AG04450 (cell line): Measurements from ENCODE around the gene LCP1. TPM values are rescaled to one million over a fixed set of nuclear protein-coding genes. Genes with fewer than 3 reads are reported as not detected.

ENCODE experiments used
- CTCF ChIA-PET: fragments of 300-600, 350-600 bp; formaldehyde crosslinking; extraction: SDS; loops from one replicate; lab custom pipeline; 2022; ENCODE audit warnings: antibody characterized with exemption, inconsistent platforms; lab: Charles Lee
- POLR2A ChIA-PET: fragments of 350-600 bp; formaldehyde crosslinking; extraction: SDS; loops from one replicate; lab custom pipeline; 2021; ENCODE audit warnings: antibody characterized with exemption, inconsistent platforms; lab: Yijun Ruan, JAX
- DNase-seq: peaks from one replicate; pipeline ENCODE4 v3.0.0-alpha.2; 2011; ENCODE audit warnings: low read depth, low spot score
- H3K27ac ChIP-seq: one replicate; pipeline ENCODE4 v1.5.1; 2012; ENCODE audit warnings: low read depth, low read length, control low read depth
- H3K27me3 ChIP-seq: one replicate; pipeline ENCODE4 v1.6.0; 2012; ENCODE audit warnings: low read length; ENCODE audit not compliant: control insufficient read depth, insufficient read depth
- H3K4me3 ChIP-seq: 2 replicates; pipeline ENCODE4 v1.5.1; 2011; ENCODE audit warnings: mild to moderate bottlenecking, low read depth, low read length, control low read depth
- H3K9me3 ChIP-seq: 2 replicates; pipeline ENCODE4 v1.5.1; 2012; ENCODE audit warnings: low read length; ENCODE audit not compliant: control insufficient read depth, insufficient read depth
- CTCF ChIP-seq: IDR thresholded peaks from 2 replicates; pipeline ENCODE4 v1.5.1; 2011; ENCODE audit warnings: low read depth, low read length, control low read depth, inconsistent platforms
- polyA plus RNA-seq: library from polyadenylated mRNA; depleted of rRNA; stranded (reverse); fragments of >200 nt; gene quantifications from 2 replicates; pipeline ENCODE4 v1.2.3, GENCODE V29; 2011

LCP1 gene
- polyA plus RNA-seq, 1 experiment: not detected

GRCh38 chr13:46131705-46132104 lies 50.3 kb downstream of the LCP1 start:
- Histone ChIP-seq H3K27ac (no peak overlapping the region), H3K4me3 (no peak overlapping the region), H3K27me3 (no peaks in the 10 kb centered on the region), H3K9me3 (no peaks in the 10 kb centered on the region)
- ChIA-PET POLR2A (no interaction called here), CTCF (no interaction called here)
- TF ChIP-seq CTCF: no peak
- DNase-seq: no peak

DNA sequence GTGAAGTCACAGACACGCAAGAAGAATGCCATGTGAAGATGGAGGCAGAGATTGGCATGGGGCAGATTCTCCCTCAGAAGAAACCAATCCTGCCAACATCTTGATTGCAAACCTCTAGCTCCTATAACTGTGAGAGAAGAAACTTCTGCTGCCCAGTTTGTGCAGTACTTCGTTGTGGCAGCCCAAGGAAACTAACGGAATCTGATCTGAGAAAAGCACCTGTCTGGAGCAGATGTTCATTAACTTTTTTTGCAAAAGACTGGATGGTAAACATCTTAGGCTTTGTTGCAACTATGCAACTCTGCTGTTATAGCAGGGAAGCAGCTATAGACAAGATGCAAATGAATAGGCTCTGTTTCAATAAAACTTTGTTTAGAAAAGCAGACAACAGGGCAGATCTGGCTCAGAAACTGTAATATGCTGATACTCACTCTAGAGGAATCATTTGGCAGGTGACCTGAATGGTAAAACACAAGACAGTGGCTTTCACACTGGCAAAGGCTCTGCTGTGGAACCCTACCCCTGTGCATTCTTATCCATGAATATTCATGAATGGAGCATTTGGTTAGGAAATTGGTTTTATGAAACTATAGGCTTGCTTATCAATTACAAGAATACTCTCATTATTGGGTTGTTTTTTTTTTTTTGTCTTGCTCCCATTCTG lies 51.9 kb downstream of the LCP1 start:
- H3K9me3 ChIP-seq: no peaks in the 10 kb centered on the region
- ChIA-PET CTCF (interaction anchor here (0.6 kb wide), 1 partner anchor 492 kb away, joined by 5 read pairs; no protein-coding TSS in a partner anchor), POLR2A (no interaction called here)
- TF ChIP-seq CTCF: no peak
- no peak for DNase-seq
- H3K27ac ChIP-seq: no peak overlapping the region
- H3K27me3 ChIP-seq: peaks cover 2% of the 10 kb centered on the region
- H3K4me3 ChIP-seq: no peak overlapping the region

GRCh38 chr13:46129124-46129523 lies 52.9 kb downstream of the LCP1 start:
- H3K9me3 ChIP-seq: no peaks in the 10 kb centered on the region
- H3K27me3 ChIP-seq: peaks cover 11% of the 10 kb centered on the region
- POLR2A ChIA-PET: no interaction called here
- no peak for TF ChIP-seq CTCF
- CTCF ChIA-PET: no interaction called here
- DNase-seq: no peak
- H3K4me3 ChIP-seq: no peak overlapping the region
- no peak overlapping the region for H3K27ac ChIP-seq

DNA sequence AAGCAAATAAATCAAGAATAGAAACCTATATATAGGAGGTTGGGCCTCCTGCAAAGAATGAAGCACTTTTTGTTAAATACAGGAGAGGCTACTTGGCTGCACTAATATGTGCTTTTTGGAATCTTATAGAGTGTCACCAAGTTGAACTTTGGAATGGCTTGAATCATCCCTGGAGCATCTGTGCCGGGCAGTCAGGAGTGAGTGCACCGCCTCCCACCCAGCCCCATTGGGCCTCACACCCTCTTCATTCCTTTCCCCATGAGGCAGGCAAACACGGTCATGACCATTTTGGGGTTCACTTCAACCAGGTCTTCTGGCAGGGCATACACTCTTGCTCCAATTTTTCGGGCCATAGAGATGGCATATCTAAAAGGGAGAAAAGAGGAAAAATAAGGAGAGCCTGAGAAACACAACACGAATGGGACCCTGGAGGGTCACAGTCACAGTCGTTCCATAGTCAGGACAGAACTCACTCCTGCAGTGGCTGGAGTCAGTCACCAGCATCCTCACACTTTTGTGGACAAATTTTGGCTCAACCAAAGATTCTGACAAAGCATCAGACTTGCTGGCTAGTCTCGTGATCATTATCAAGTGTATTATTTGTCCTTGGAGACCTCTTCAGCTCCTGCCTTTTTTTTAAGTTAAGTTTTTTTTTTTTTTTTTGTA lies 54.5 kb downstream of the LCP1 start:
- no peaks in the 10 kb centered on the region for H3K9me3 ChIP-seq
- no peak for DNase-seq
- H3K27ac ChIP-seq: no peak overlapping the region
- ChIA-PET CTCF (interaction anchor here (1.1 to 2.7 kb wide), 10 partner anchors 8 to 508 kb away, joined by 3 to 29 read pairs (median 7); no protein-coding TSS in a partner anchor), POLR2A (no interaction called here)
- TF ChIP-seq CTCF: no peak
- peaks cover 11% of the 10 kb centered on the region for H3K27me3 ChIP-seq
- H3K4me3 ChIP-seq: no peak overlapping the region
